GM19468 (cell line): ENCODE data around the gene IGFLR1.

Source experiments
- ATAC-seq: cut with Tn5 transposase; IDR thresholded peaks from one replicate; pipeline ENCODE4 v1.9.1; 2021; ENCODE audit warnings: mild to moderate bottlenecking, moderate library complexity, moderate number of reproducible peaks; ENCODE audit not compliant: unreplicated experiment; ENCODE audit errors: extremely low read depth

The IGFLR1 gene, protein sequence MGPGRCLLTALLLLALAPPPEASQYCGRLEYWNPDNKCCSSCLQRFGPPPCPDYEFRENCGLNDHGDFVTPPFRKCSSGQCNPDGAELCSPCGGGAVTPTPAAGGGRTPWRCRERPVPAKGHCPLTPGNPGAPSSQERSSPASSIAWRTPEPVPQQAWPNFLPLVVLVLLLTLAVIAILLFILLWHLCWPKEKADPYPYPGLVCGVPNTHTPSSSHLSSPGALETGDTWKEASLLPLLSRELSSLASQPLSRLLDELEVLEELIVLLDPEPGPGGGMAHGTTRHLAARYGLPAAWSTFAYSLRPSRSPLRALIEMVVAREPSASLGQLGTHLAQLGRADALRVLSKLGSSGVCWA

GRCh38 chr19:35742121-35742724, at the start of gene IGFLR1:
Gene IGFLR1, minus strand, starts transcription at chr19:35742452. Its CDS starts 1,272 bp downstream, at chr19:35741180.
- no peak for ATAC-seq

DNA sequence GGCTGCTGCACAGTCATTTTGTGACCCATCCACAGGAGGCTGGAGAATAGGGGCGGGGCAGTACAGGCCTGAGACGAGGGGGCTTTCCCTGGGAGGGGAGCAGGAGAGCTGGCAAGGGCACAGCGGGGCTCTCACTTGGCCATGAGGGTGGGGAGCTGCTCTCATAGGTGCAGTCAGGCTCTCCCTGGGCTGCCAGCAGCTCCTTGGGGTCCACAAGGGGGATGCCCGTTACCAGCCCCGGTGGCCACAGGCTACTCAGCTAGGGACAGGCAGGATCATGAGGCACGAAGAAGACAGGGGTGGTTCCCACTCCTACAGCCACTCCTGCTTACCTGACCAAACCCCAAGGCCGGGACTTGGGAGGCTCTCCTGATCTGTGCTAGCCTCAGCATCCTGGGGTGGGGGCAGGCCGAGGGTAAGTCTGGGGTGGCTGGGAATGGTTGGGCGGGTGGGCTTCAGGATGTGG, 49.6 kb upstream of the IGFLR1 start:
- ATAC-seq = no peak

DNA sequence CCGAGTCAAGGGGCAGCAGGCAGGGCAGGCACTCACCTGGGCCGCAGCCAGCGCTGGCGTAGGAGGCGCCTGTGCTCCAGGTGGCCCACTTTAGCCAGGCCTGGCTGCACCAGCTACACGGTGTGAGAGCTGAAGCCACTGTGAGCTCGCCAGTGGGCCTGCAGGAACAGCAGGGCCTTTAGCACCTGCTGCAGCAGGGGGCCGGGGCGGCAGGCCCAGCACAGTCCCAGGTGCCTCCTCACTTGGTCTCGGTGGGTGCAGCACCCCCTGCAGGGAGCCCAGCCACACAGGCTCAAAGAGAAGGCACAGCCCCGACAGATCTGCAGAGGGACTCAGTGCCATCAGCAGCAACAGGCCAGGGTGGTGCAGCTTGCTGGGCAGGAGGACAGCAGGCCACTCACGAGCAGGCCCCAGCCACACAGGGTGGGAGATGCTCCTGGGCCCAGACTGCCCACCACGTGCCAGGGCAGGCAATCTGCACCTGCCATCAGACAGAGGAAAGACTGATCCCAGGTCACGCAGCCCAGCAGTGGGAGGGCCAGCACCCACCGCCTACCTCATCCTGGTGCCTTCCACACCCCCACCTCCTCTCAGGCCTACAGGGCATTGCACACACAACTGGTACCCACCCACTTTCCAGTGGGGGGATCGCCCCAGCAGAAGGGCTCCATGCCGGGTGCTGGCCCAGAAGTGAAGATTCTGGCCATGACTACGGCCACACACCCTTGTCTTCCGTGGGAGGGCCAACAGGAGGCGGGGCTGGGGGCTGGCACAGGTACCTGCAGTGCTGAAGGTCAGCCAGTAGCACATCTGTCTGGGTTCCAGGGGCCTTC, 48.9 kb upstream of the IGFLR1 start:
- no peak for ATAC-seq

DNA sequence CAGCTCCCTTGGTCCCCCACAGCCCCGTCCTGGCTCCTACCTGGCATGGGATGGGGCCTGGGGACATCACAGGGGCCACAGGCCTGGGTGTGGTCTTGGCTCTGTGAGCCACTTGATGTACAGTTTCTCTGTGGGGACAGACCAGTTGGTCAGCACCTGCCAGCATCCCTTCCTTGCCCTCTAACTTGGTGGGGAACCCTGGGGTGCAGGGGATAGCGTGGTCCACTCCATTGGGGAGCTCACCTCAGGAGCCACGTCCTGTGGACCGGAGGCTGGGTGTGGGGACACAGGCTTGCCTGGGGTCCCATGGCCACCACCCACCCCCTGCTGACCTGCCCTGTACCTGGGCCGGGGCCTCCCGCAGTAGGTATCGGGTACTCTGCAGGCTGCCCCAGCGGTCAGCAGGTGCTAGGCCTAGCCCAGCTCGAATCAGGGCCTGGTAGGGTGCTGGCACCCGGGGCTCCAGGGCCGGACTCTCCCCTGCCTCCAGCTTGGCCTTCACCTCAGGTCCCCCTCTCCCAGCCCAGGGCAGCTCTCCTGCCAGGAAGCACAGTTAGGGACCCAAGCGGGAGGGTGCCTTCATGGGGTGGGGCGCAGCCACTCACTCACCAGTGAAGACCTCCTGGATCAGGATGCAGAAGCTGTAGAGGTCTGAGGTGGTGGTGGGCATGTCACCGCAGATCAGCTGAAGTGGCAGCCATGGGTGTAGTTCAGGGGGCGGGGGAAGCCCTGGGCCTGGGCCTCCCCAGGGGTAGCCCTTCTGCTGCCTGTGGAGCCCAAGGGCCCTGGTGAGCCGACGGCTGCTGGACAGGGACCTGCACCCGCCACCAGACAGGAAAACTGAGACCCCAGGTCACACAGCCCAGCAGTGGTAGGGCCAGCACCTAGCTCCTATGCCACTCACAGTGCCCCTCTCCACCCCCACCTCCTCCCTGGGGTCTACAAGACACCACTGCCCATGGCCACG, 48.0 kb upstream of the IGFLR1 start:
- no peak for ATAC-seq

DNA sequence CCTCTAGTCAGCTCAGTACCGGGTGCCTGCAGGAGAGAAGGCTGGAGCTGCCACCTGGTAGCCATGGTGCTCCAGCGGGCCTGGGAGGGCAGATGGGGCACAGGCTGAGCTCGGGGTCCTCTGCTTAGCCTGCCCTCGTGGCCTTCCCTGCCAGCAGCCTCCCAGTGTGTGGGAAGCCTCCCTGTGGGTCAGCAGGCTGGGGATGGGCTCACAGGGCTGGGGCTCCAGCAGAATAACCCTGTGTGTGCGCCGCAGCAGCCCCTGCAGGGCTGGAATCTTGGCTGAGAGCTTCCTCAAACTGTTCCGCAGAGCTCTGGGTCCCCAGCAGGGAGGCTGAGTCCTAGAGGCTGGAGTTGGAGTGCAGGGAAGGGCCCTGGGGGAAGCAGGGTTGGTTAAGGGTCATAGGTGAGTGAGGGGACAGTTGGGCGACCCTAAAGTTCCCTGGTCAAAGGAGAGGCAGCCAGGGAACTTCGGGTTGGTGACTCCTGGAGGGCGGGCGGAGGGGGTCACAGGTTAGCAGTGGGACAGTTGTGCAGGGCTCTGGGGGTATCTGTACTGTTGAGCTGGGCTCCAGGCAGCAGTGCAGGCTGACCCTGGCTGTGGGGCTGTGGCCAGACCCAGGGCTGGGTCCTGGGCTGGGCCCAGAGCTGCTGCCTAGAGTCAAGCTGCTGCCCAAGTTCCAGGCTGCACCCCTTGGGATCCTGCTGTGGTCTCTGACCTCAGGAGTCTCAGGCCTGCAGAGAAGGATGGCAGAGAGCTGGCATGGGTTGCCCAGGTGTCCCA, 47.1 kb upstream of the IGFLR1 start:
- ATAC-seq = no peak

GRCh38 chr19:35788205-35788960, 46.1 kb upstream of the IGFLR1 start:
- no peak for ATAC-seq

- ATAC-seq = no peak
Measured at GRCh38 chr19:35787227-35787799, 45.1 kb upstream of the IGFLR1 start.

GRCh38 chr19:35786299-35787160, 44.3 kb upstream of the IGFLR1 start:
- no peak for ATAC-seq

- ATAC-seq = no peak
Measured at GRCh38 chr19:35785339-35785627, 43.0 kb upstream of the IGFLR1 start.

- ATAC-seq = no peak
Measured at GRCh38 chr19:35784503-35785338, 42.5 kb upstream of the IGFLR1 start.

GRCh38 chr19:35783469-35784434, 41.5 kb upstream of the IGFLR1 start:
- ATAC-seq = no peak

DNA sequence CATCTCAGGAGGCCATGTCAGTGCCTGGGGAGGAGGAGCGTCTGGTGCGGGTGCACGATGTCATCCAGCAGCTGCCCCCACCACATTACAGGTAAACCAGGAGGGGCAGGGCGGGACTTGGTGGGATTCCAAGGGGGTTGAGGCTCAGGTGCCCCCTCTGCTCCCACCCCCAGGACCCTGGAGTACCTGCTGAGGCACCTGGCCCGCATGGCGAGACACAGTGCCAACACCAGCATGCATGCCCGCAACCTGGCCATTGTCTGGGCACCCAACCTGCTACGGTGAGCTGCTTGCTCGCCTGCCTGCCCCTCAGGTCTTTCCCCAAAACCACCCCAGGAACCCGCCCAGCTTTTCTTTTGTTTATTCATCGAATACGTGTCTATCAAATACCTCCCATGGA, 40.3 kb upstream of the IGFLR1 start:
- ATAC-seq = no peak

DNA sequence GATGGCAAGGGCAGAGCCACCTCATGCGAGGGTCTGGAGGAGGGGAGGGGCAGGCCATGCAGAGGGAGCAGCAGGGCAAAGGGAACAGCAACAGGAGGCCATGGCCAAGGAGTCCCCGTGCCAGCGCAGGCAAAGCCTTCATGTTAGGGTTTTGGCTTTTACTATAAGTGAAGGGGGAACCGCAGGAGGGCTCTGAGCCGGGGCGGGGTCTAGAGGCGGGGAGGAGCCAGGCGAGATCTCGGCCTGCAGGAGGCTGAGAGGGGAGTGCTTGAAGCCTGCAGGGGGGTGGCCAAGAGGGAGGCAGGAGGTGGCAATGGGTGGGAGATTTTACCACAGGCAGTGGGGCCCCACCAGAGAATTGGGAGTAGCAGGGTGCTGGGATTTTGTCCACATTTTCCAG, 39.4 kb upstream of the IGFLR1 start:
- ATAC-seq = no peak

DNA sequence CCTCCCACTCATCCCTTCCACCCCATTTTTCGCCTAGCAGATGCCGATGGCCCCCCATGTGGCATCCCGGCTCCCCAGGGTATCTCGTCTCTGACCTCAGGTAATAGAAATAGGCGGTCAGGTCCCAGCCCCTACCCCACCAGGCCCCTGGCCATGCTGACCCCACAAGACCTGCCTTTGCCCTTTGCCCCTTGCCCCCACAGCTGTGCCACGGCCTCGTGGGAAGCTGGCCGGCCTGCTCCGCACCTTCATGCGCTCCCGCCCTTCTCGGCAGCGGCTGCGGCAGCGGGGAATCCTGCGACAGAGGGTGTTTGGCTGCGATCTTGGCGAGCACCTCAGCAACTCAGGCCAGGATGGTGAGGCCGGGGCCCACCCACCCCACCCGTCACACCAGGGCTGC, 38.5 kb upstream of the IGFLR1 start:
- no peak for ATAC-seq

DNA sequence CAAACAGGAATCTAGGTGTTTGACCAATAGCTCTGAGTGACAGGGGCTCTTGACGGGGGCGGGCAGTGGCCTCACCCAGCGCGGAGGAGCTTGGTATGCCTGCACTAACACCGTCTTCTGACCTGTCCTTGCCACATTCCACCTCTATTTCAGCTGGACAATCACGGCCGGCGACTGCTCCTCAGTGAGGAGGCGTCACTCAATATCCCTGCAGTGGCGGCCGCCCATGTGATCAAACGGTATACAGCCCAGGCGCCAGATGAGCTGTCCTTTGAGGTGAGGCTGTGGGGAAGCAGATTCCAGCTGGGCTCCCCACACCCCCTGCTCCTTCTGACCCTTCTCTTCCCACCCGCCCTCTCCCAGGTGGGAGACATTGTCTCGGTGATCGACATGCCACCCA, 37.8 kb upstream of the IGFLR1 start:
- ATAC-seq = no peak
